WERI-Rb-1 (cell line): ENCODE measurements around the gene MYT1.
"Not testable (repeated sequence)": the region's sequence is repeated elsewhere in the genome, so short reads cannot be mapped to it uniquely, and the experiment has no call there.

Source experiments
- DNase-seq: peaks from one replicate; pipeline ENCODE4 v3.0.0-alpha.2; 2020
- H3K27ac ChIP-seq: fragments of 250-450 bp; sonication (Bioruptor Pico); 2 replicates; pipeline ENCODE4 v1.5.1; 2020; ENCODE audit warnings: mild to moderate bottlenecking, moderate library complexity
- H3K27me3 ChIP-seq: fragments of 250-450 bp; sonication (Bioruptor Pico); 2 replicates; pipeline ENCODE4 v1.5.1; 2021; ENCODE audit warnings: mild to moderate bottlenecking, low read depth, moderate library complexity; ENCODE audit not compliant: insufficient read depth, severe bottlenecking
- H3K36me3 ChIP-seq: fragments of 250-450 bp; sonication (Bioruptor Pico); 2 replicates; pipeline ENCODE4 v1.5.1; 2020; ENCODE audit warnings: mild to moderate bottlenecking, moderate library complexity
- H3K4me3 ChIP-seq: 2 replicates; pipeline ENCODE4 v1.5.1; 2011; ENCODE audit warnings: low read depth, mild to moderate bottlenecking, control low read depth, low read length
- H3K9me3 ChIP-seq: fragments of 250-450 bp; sonication (Bioruptor Pico); 2 replicates; pipeline ENCODE4 v1.5.1; 2021; ENCODE audit warnings: mild to moderate bottlenecking, moderate library complexity; ENCODE audit not compliant: severe bottlenecking
- CTCF ChIP-seq: IDR thresholded peaks from 2 replicates; pipeline ENCODE4 v1.5.1; 2011; ENCODE audit warnings: low read depth, mild to moderate bottlenecking, control low read depth, inconsistent platforms, low read length

The MYT1 gene

DNA sequence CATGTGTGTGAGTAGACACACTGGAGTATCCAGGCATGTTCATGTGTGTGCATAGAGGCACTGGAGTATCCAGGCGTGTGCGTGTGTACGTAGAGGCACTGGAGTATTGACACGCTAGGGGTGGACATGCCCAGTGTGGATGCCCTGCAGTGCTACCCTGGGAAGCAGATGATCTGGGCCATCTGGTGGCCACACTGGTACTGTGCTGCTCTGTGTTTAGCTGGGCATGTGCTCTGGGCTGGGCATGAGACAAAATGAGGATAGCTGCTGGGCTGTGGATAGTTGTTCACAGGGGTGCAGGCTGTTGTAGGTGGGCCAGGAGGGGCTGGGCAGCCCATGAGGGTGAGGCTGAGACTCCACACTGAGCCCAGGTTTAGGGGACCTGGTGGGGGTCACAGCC, 32.8 kb upstream of the MYT1 start:
- DNase-seq: peak; percentile 25
- H3K27me3 ChIP-seq: no peaks in the 10 kb centered on the region
- no peaks in the 10 kb centered on the region for H3K9me3 ChIP-seq
- TF ChIP-seq CTCF: peak; percentile 47
- H3K36me3 ChIP-seq: no peaks in the 10 kb centered on the region
- H3K4me3 ChIP-seq: no peak overlapping the region
- no peak overlapping the region for H3K27ac ChIP-seq

- no peak for TF ChIP-seq CTCF
- no peak overlapping the region for H3K27ac ChIP-seq
- H3K4me3 ChIP-seq: no peak overlapping the region
- no peaks in the 10 kb centered on the region for H3K27me3 ChIP-seq
- H3K9me3 ChIP-seq: no peaks in the 10 kb centered on the region
- DNase-seq: no peak
- H3K36me3 ChIP-seq: no peaks in the 10 kb centered on the region
These were observed 30.3 kb upstream of the MYT1 start for GRCh38 chr20:64133951-64134407.

GRCh38 chr20:64134744-64135143, 29.5 kb upstream of the MYT1 start:
- not testable (repeated sequence) for H3K36me3 ChIP-seq, H3K4me3 ChIP-seq, H3K27ac ChIP-seq, DNase-seq, H3K27me3 ChIP-seq, H3K9me3 ChIP-seq

- Histone ChIP-seq H3K27me3 (no peaks in the 10 kb centered on the region), H3K9me3 (no peaks in the 10 kb centered on the region), H3K4me3 (no peak overlapping the region), H3K36me3 (no peaks in the 10 kb centered on the region), H3K27ac (no peak overlapping the region)
- no peak for DNase-seq
- no peak for TF ChIP-seq CTCF
These were observed 28.1 kb upstream of the MYT1 start for GRCh38 chr20:64136004-64136710.

DNA sequence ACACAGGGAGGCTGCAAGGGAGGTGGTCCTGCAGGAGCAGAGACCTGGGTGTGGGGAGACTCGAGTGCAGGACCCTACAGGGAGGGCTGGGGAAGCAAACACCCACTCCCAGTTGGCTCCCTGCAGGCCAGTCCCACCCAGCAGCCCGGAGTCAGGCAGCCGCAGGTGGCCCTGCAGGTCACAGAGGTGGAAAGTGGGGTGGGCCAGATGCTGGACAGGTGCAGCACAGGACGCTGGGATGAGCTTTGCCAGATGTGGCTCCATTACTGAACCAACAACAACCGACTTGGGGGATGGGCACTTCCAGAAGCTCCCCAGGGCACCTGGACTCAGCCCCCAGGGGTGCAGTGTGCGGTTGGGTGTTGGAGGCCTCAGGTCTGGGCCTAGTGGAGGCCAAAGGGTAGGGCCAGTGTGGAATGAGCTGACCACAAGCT, 26.6 kb upstream of the MYT1 start:
- H3K27ac ChIP-seq: no peak overlapping the region
- TF ChIP-seq CTCF: no peak
- DNase-seq: no peak
- H3K27me3 ChIP-seq: no peaks in the 10 kb centered on the region
- H3K4me3 ChIP-seq: no peak overlapping the region
- no peaks in the 10 kb centered on the region for H3K36me3 ChIP-seq
- H3K9me3 ChIP-seq: no peaks in the 10 kb centered on the region

- TF ChIP-seq CTCF: no peak
- no peaks in the 10 kb centered on the region for H3K27me3 ChIP-seq
- H3K36me3 ChIP-seq: no peaks in the 10 kb centered on the region
- no peak overlapping the region for H3K27ac ChIP-seq
- no peak overlapping the region for H3K4me3 ChIP-seq
- DNase-seq: no peak
- H3K9me3 ChIP-seq: no peaks in the 10 kb centered on the region
These were observed 25.9 kb upstream of the MYT1 start for GRCh38 chr20:64138276-64138815.
